HepG2 (cell line): ENCODE measurements around the gene NT5C2. TPM values are rescaled to one million over a fixed set of nuclear protein-coding genes. Genes with fewer than 3 reads are reported as not detected.

Experiments
- ATAC-seq: fragments of 200-7000 bp; cut with Tn5 transposase; 3 replicates; pipeline ENCODE4 v1.9.1; 2020; ENCODE audit warnings: mild to moderate bottlenecking, moderate library complexity
- BruUV-seq: library from RNA; stranded (reverse); fragments of 400-500 nt; replicated peaks from 2 replicates; lab custom pipeline; 2021; lab: Mats Ljungman, UMichigan
- CTCF ChIA-PET: fragments of 300-600 bp; formaldehyde crosslinking; extraction: SDS; loops from one replicate; lab custom pipeline; 2021; ENCODE audit warnings: low total read pairs, inconsistent platforms, low intra/inter-chr PET ratio; lab: Yijun Ruan, JAX
- POLR2A ChIA-PET: fragments of 350-600 bp; sonication (Branson Sonifier 250); formaldehyde crosslinking; loops from one replicate; lab custom pipeline; 2020; ENCODE audit warnings: antibody characterized with exemption, inconsistent platforms; lab: Yijun Ruan, JAX
- DNase-seq: peaks from one replicate; pipeline ENCODE4 v3.0.0-alpha.2; 2015; ENCODE audit warnings: low spot score
- FAIRE-seq: peaks from 3 replicates; lab custom pipeline; 2011; peaks lifted over from hg19 to GRCh38; lab: Jason Lieb, UNC
- H2AFZ ChIP-seq: one replicate; pipeline ENCODE4 v1.6.1; 2011; ENCODE audit warnings: low read length, inconsistent platforms
- H3K27ac ChIP-seq: fragments of 300-600 bp; 3 replicates; pipeline ENCODE4 v1.8.0; 2011; ENCODE audit warnings: mixed run types, mild to moderate bottlenecking, mixed read lengths, low read length, inconsistent platforms; ENCODE audit not compliant: insufficient read depth; ENCODE audit errors: extremely low read length
- H3K27me3 ChIP-seq, 2 experiments: fragments of 200-600 bp in 1 of 2; 2 replicates in 1 of 2; 3 replicates in 1 of 2; pipeline versions ENCODE4 v1.6.0 to v1.8.0; 2011; ENCODE audit warnings: low read length in 2 of 2, mild to moderate bottlenecking in 2 of 2, moderate library complexity in 2 of 2, inconsistent platforms in 1 of 2; ENCODE audit not compliant: insufficient read depth in 2 of 2, control insufficient read depth in 1 of 2
- H3K36me3 ChIP-seq, 2 experiments: fragments of 200-600 bp in 1 of 2; replicated peaks in 1 of 2; 2 replicates in 1 of 2; 3 replicates in 1 of 2; pipeline versions ENCODE4 v1.5.1 to v1.8.0; 2011; ENCODE audit warnings: low read length in 2 of 2, inconsistent platforms in 1 of 2; ENCODE audit not compliant: insufficient read depth in 2 of 2, control insufficient read depth in 1 of 2
- H3K4me1 ChIP-seq: 2 replicates; pipeline ENCODE4 v1.5.1; 2012; ENCODE audit warnings: low read length, inconsistent platforms; ENCODE audit not compliant: insufficient read depth
- H3K4me2 ChIP-seq: 2 replicates; pipeline ENCODE4 v1.6.0; 2011; ENCODE audit warnings: low read depth, low read length, inconsistent platforms
- H3K4me3 ChIP-seq, 3 experiments: fragments of 200-600 bp in 1 of 3; sonication (generic), shearing (Covaris generic) in 1 of 3; replicated peaks in 1 of 3; 2 replicates each; pipeline ENCODE4 v1.5.1; 2011 to 2016; ENCODE audit warnings: low read length in 3 of 3, inconsistent platforms in 2 of 3, low read depth in 2 of 3, mild to moderate bottlenecking in 2 of 3, control low read depth in 1 of 3, mixed read lengths in 1 of 3; ENCODE audit not compliant: insufficient read depth in 1 of 3
- H3K79me2 ChIP-seq: one replicate; pipeline ENCODE4 v1.6.1; 2011; ENCODE audit warnings: low read length, inconsistent platforms; ENCODE audit not compliant: insufficient read depth
- H3K9ac ChIP-seq: 2 replicates; pipeline ENCODE4 v1.6.0; 2011; ENCODE audit warnings: mild to moderate bottlenecking, low read depth, low read length, inconsistent platforms; ENCODE audit not compliant: insufficient read depth
- H3K9me3 ChIP-seq: 2 replicates; pipeline ENCODE4 v1.5.1; 2012; ENCODE audit warnings: mild to moderate bottlenecking, low read length
- H4K20me1 ChIP-seq: 2 replicates; pipeline ENCODE4 v1.6.0; 2011; ENCODE audit warnings: inconsistent platforms, mild to moderate bottlenecking, low read length, moderate library complexity; ENCODE audit not compliant: insufficient read depth
- ARID3A ChIP-seq: IDR thresholded peaks from 2 replicates; pipeline ENCODE4 v1.6.1; 2012; ENCODE audit warnings: low read depth, low read length, improper control_type of control experiment
- ARID4A ChIP-seq: sonication (generic); formaldehyde crosslinking; IDR thresholded peaks from 2 replicates; pipeline ENCODE4 v1.5.0; 2020; ENCODE audit warnings: mild to moderate bottlenecking, missing genetic modification reagents, borderline replicate concordance
- ATF6 ChIP-seq: sonication (generic); formaldehyde crosslinking; conservative IDR thresholded peaks from 2 replicates; pipeline ENCODE4 v1.4.0; 2020; ENCODE audit warnings: missing genetic modification reagents
- IKZF5 ChIP-seq: IDR thresholded peaks from 2 replicates; pipeline ENCODE4 v1.6.1; 2018; ENCODE audit warnings: missing genetic modification reagents, mild to moderate bottlenecking, missing compliant biosample characterization
- MAFK ChIP-seq, 2 experiments: IDR thresholded peaks in 1 of 2; conservative IDR thresholded peaks in 1 of 2; 2 replicates each; pipeline ENCODE4 v1.6.1; 2011; ENCODE audit warnings: improper control_type of control experiment in 2 of 2, low read length in 2 of 2
- NONO ChIP-seq, 2 experiments: fragments of 450-650 bp in 1 of 2; sonication (generic) in 1 of 2; formaldehyde crosslinking in 1 of 2; IDR thresholded peaks in 1 of 2; conservative IDR thresholded peaks in 1 of 2; 2 replicates each; pipeline versions ENCODE4 v1.6.1 to v1.8.0; 2017 to 2022; ENCODE audit warnings: mild to moderate bottlenecking in 1 of 2, missing genetic modification reagents in 1 of 2, moderate library complexity in 1 of 2
- PHF21A ChIP-seq: sonication (generic); formaldehyde crosslinking; IDR thresholded peaks from 2 replicates; pipeline ENCODE4 v1.5.0; 2020; ENCODE audit warnings: mild to moderate bottlenecking, missing genetic modification reagents
- ZNF770 ChIP-seq: sonication (generic); formaldehyde crosslinking; IDR thresholded peaks from 2 replicates; pipeline ENCODE4 v1.5.0; 2020; ENCODE audit warnings: mild to moderate bottlenecking, missing genetic modification reagents
- WGBS: methylation state at CpG from one replicate; pipeline ENCODE4 v1.1.6; 2017; ENCODE audit warnings: low lambda C conversion rate; 5-methylcytosine and 5-hydroxymethylcytosine counted together
- in situ Hi-C: cut with HindIII; loops from 2 replicates; pipeline ENCODE4 v1.10.0; 2017; ENCODE audit warnings: low pct_unique_long_range_greater_than_20kb; ENCODE audit not compliant: extremely low pct_ligation_motif_present
- intact Hi-C: fragments of 100-400 bp; cut with micrococcal nuclease; formaldehyde crosslinking; loops from one replicate; pipeline ENCODE4 v1.10.0; 2022; ENCODE audit not compliant: unreplicated experiment
- polyA plus RNA-seq, 8 experiments: library from polyadenylated mRNA; depleted of rRNA in 3 of 8; stranded (reverse) in 7 of 8; unstranded in 1 of 8; fragments of >200 nt; fragmentation: Illumina TruSeq in 4 of 8; extraction: Trizol in 4 of 8; gene quantifications; 2 replicates each; pipeline versions ENCODE4 v1.2.1 to v1.2.3, GENCODE V29; 2011 to 2016; ENCODE audit warnings: low read depth in 4 of 8, missing spikeins in 1 of 8, mixed read lengths in 1 of 8; ENCODE audit not compliant: insufficient read depth in 1 of 8
- total RNA-seq, 5 experiments: library from RNA; depleted of rRNA; stranded (reverse); fragments of >200 nt; fragmentation: Illumina TruSeq; extraction: Trizol; gene quantifications; 2 replicates each; pipeline ENCODE4 v1.2.3, GENCODE V29; 2016; ENCODE audit warnings: low read depth in 1 of 5

NT5C2 gene
- total and polyA plus RNA-seq, 2 of the 13 experiments (the other 11 are each of a cell fraction or from before 2014, with no cell fraction given), result 40.6 to 55.2 TPM

- ChIA-PET POLR2A (interaction anchor here (1.2 to 1.5 kb wide), 3 partner anchors 12 to 33 kb away, joined by 3 to 14 read pairs (median 5); partner anchors contain the start of gene NT5C2), CTCF (no interaction called here)
- DNase-seq (peak; percentile 86), ATAC-seq (peak; percentile 95), FAIRE-seq (peak; percentile 75)
- in situ Hi-C loops, result no loop called here
- H3K4me3 ChIP-seq, result no peak overlapping the region
- no peaks in the 10 kb centered on the region; the same call in 1 of the 2 replicates for H3K9me3 ChIP-seq
- H3K27me3 ChIP-seq, result no peaks in the 10 kb centered on the region
- no peaks in the 10 kb centered on the region for H3K36me3 ChIP-seq
- peak overlapping the region; percentile 34; the same call in 1 of the 2 replicates for H3K9ac ChIP-seq
- H4K20me1 ChIP-seq, result no peaks in the 10 kb centered on the region
- intact Hi-C loops, result no loop called here
- peak overlapping the region; percentile 76 for H3K27ac ChIP-seq
- 18% methylated on average over 8 of the region's 8 CpGs for WGBS
- peak overlapping the region; percentile 54 for H3K4me2 ChIP-seq
- no peaks in the 10 kb centered on the region for H3K79me2 ChIP-seq
- no peak overlapping the region for H2AFZ ChIP-seq
- H3K4me1 ChIP-seq, result peaks cover 61% of the 10 kb centered on the region
- no TSS peak for BruUV-seq
- peak; percentile 62; the same call in 1 of the 2 replicates for TF ChIP-seq ZNF770 (CRISPR knock-in tag)
- TF ChIP-seq ARID4A (CRISPR knock-in tag), result peak; percentile 71
- peak; percentile 64 for TF ChIP-seq ARID3A
- no peak for TF ChIP-seq NONO (IDR thresholded peaks at IDR 0.05)
- no peak for TF ChIP-seq NONO (CRISPR knock-in tag; conservative IDR thresholded peaks at IDR 0.05)
- peak; percentile 53; the same call in 1 of the 2 replicates for TF ChIP-seq PHF21A
- peak; percentile 40; the same call in 1 of the 2 replicates for TF ChIP-seq IKZF5 (CRISPR knock-in tag)
- peak; percentile 71 to 83 for TF ChIP-seq MAFK (conservative IDR thresholded peaks at IDR 0.05 in 1 of 2, IDR thresholded peaks at IDR 0.05 in 1 of 2; ENCODE audit: low read length in 2 of 2)
- no peak for TF ChIP-seq ATF6 (CRISPR knock-in tag)
These were observed 11.5 kb upstream of the NT5C2 start for GRCh38 chr10:103204353-103205255.
